Common myeloid progenitor, CD34-positive (primary cell): ENCODE measurements around the gene CRYGS. TPM values are rescaled to one million over a fixed set of nuclear protein-coding genes. Genes with fewer than 3 reads are reported as not detected.

Experiments
- CTCF ChIA-PET: fragments of 350-600 bp; sonication (Branson Sonifier 250); formaldehyde crosslinking; loops from one replicate; lab custom pipeline; 2021; ENCODE audit warnings: antibody characterized with exemption; lab: Charles Lee
- POLR2A ChIA-PET: fragments of 350-600 bp; sonication (Branson Sonifier 250); formaldehyde crosslinking; loops from one replicate; lab custom pipeline; 2021; ENCODE audit warnings: antibody characterized with exemption; lab: Charles Lee
- DNase-seq, 3 donors: peaks; one replicate each; pipeline versions ENCODE4 v3.0.0 to v3.0.0-alpha.2; 2013
- H3K27ac ChIP-seq, 2 experiments: 1 replicate in 1 of 2; 2 replicates in 1 of 2; pipeline ENCODE4 v1.7.0; 2013; ENCODE audit warnings: inconsistent platforms in 2 of 2, low read length in 2 of 2, mild to moderate bottlenecking in 2 of 2, low read depth in 1 of 2, moderate library complexity in 1 of 2; ENCODE audit not compliant: severe bottlenecking in 2 of 2, insufficient read depth in 1 of 2, poor library complexity in 1 of 2
- H3K27me3 ChIP-seq, 5 experiments: replicated peaks in 2 of 5; 1 replicate in 3 of 5; 2 replicates in 2 of 5; pipeline versions ENCODE4 v1.6.1 to v1.7.0; 2013; ENCODE audit warnings: low read length in 4 of 5, mild to moderate bottlenecking in 2 of 5, moderate library complexity in 2 of 5, inconsistent platforms in 1 of 5; ENCODE audit not compliant: insufficient read depth in 5 of 5, control insufficient read depth in 4 of 5
- H3K36me3 ChIP-seq, 4 experiments: 1 replicate in 2 of 4; 2 replicates in 2 of 4; pipeline versions ENCODE4 v1.6.1 to v1.7.0; 2013; ENCODE audit warnings: low read length in 3 of 4, control low read depth in 1 of 4, mild to moderate bottlenecking in 1 of 4; ENCODE audit not compliant: control insufficient read depth in 4 of 4, insufficient read depth in 4 of 4
- H3K4me1 ChIP-seq, 4 experiments: 1 replicate in 3 of 4; 2 replicates in 1 of 4; pipeline versions ENCODE4 v1.6.1 to v1.7.1; 2013; ENCODE audit warnings: low read length in 3 of 4, mild to moderate bottlenecking in 3 of 4, control low read depth in 1 of 4, inconsistent platforms in 1 of 4, moderate library complexity in 1 of 4; ENCODE audit not compliant: control insufficient read depth in 4 of 4, insufficient read depth in 4 of 4; ENCODE audit errors: control extremely low read depth in 1 of 4
- H3K4me3 ChIP-seq, 7 experiments: 1 replicate in 4 of 7; 2 replicates in 3 of 7; pipeline versions ENCODE4 v1.5.1 to v1.7.0; 2013; ENCODE audit warnings: mild to moderate bottlenecking in 7 of 7, low read length in 6 of 7, moderate library complexity in 6 of 7, inconsistent platforms in 2 of 7, low read depth in 2 of 7, control low read depth in 1 of 7; ENCODE audit not compliant: insufficient read depth in 4 of 7, control insufficient read depth in 1 of 7; ENCODE audit errors: extremely low read depth in 1 of 7
- H3K9me3 ChIP-seq, 5 experiments: 1 replicate in 4 of 5; 2 replicates in 1 of 5; pipeline versions ENCODE4 v1.6.1 to v1.7.1; 2013; ENCODE audit warnings: low read length in 4 of 5, mild to moderate bottlenecking in 2 of 5, inconsistent platforms in 1 of 5, low read depth in 1 of 5, moderate library complexity in 1 of 5; ENCODE audit not compliant: control insufficient read depth in 4 of 5, insufficient read depth in 2 of 5; ENCODE audit errors: control extremely low read depth in 1 of 5
- WGBS: methylation state at CpG from one replicate; pipeline ENCODE4 v1.1.5; 2013; ENCODE audit not compliant: insufficient coverage; 5-methylcytosine and 5-hydroxymethylcytosine counted together
- polyA plus RNA-seq: library from polyadenylated mRNA; unstranded; fragments of 120-200 nt; gene quantifications from one replicate; pipeline ENCODE4 v1.2.1, GENCODE V29; 2013

The CRYGS gene
- 1.7 TPM for polyA plus RNA-seq

DNA sequence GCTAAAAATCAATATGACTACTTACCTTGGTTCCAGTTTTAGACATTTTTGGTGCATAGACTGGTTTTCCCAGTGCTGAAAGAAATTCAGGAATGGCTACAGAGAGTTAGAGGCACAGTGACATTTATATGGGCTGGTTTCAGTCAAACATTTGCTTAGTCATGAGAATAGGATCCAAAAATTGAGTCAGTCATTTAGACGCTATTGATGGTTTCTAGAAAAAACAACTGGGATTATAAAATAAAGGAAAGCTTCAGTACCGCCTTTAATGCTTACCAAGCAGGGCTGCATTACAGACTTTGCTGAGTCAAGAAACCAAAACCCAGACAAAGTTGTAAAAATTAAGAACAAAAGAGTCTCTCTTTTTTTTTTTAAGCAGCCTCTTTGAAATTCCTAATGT lies at the start of gene CRYGS:
Gene CRYGS, minus strand, starts transcription at position 100 of the 400 bp plus-strand sequence. Its CDS starts 54 bp downstream, at position 46.
- Histone ChIP-seq H3K27me3 (no peaks in the 10 kb centered on the region), H3K4me3 (no peak within 1 kb of the TSS), H3K27ac (no peak within 1 kb of the TSS), H3K36me3 (peaks cover 3 to 14% (median 9%) of the 10 kb centered on the region in 4 experiments), H3K9me3 (no peaks in the 10 kb centered on the region), H3K4me1 (peaks cover 0 to 14% (median 3%) of the 10 kb centered on the region in 4 experiments)
- no peak for DNase-seq
- CTCF ChIA-PET = interaction anchor here (0.8 to 12.4 kb wide), 5 partner anchors 8 to 564 kb away, joined by 3 to 232 read pairs (median 3); no protein-coding TSS in a partner anchor
- WGBS = 100% methylated on average over 1 of the region's 2 CpGs
- POLR2A ChIA-PET = no interaction called here

DNA sequence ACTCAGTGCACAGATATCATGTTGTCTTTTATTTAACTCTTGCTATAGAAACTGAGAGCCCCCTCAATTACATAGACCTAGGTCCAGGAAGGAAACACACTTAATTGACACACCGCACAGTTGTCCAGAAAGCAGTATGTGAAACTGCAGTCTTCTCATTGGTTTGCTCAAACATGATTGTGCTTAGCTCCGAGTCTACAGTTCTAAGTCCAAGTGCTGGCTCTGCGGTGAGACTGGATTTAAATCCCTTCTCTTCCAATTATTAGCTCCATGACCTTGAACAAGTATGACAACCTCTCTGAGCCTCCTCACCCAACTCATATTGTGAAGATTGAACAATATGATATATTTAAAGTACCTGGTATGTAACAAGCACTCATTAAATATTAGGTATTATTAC lies 49.7 kb upstream of the CRYGS start:
- CTCF ChIA-PET = interaction anchor here (1.2 kb wide), 2 partner anchors 11 to 21 kb away, joined by 3 to 4 read pairs; no protein-coding TSS in a partner anchor
- no peak for DNase-seq
- POLR2A ChIA-PET = no interaction called here
- Histone ChIP-seq H3K36me3 (no peaks in the 10 kb centered on the region), H3K27me3 (no peaks in the 10 kb centered on the region), H3K4me3 (no peak overlapping the region), H3K4me1 (no peaks in the 10 kb centered on the region), H3K27ac (no peak overlapping the region), H3K9me3 (no peaks in the 10 kb centered on the region)
- 92% methylated on average over 2 of the region's 3 CpGs for WGBS

DNA sequence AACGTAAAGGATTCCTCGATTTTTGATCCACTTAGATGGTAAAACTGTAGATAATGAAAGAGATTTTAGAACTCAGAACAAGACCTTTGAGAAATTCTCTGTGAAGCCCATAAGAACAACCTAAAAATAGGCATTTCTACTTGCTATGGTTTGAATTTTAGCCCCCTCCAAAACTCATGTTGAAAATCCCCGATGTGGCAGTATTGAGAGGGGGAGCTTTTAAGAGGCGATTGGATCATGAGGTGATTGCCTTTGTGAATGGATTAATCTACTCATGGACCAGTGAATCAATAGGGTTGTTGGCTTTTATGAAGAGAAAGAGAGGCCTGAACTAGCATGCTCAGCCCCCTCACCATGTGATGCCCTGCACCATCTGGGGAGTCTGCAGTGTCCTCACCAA lies 48.5 kb upstream of the CRYGS start:
- Histone ChIP-seq H3K27me3 (no peaks in the 10 kb centered on the region), H3K27ac (no peak overlapping the region), H3K4me3 (no peak overlapping the region), H3K36me3 (no peaks in the 10 kb centered on the region), H3K9me3 (no peaks in the 10 kb centered on the region), H3K4me1 (no peaks in the 10 kb centered on the region)
- no peak for DNase-seq
- 100% methylated on average over 1 of the region's 4 CpGs for WGBS
- CTCF ChIA-PET = interaction anchor here (1.0 to 4.3 kb wide), 4 partner anchors 10 to 229 kb away, joined by 3 to 24 read pairs (median 6); partner anchors contain the start of gene AHSG
- POLR2A ChIA-PET = no interaction called here

DNA sequence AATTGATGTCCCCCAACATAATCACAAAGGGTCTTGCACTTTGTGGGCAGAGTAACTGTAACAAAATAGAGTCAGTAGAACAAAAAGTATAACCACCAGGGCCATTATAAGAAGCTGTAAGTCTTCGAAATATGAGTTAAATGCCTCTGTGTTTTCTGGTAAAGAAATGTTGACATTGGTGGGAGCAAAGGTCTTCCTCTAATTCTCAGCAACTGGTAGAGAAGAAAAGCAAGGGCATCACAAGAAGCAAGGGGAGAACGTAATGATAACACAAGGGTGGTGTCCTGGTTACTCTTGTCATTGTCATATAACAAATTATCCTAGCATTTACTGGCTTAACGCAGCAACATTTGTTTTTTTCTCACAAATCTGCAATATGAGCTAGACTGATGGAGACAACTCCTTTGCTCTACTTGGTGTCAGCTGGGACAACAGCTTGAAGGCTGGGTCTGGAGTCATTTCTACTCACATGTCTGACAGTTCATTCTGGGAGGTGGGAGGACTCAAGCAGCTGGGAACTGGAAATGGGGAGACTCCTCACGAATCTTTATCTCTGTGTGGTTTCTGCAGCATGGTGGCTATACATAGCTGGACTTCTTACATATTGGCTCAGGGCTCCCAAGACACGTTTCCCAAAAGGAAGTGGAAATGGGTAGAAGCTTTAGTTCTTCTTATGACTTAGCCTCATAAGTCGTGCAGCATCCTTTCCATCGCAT lies 46.6 kb upstream of the CRYGS start:
- 85% methylated on average over 7 of the region's 7 CpGs for WGBS
- Histone ChIP-seq H3K4me3 (no peak overlapping the region), H3K4me1 (no peaks in the 10 kb centered on the region), H3K27ac (no peak overlapping the region), H3K36me3 (peaks cover 0 to 5% (median 2%) of the 10 kb centered on the region in 4 experiments), H3K27me3 (no peaks in the 10 kb centered on the region), H3K9me3 (no peaks in the 10 kb centered on the region)
- POLR2A ChIA-PET = no interaction called here
- CTCF ChIA-PET = interaction anchor here (1.3 to 4.3 kb wide), 5 partner anchors 23 to 236 kb away, joined by 3 to 24 read pairs (median 8); partner anchors contain the start of gene AHSG
- DNase-seq = no peak

DNA sequence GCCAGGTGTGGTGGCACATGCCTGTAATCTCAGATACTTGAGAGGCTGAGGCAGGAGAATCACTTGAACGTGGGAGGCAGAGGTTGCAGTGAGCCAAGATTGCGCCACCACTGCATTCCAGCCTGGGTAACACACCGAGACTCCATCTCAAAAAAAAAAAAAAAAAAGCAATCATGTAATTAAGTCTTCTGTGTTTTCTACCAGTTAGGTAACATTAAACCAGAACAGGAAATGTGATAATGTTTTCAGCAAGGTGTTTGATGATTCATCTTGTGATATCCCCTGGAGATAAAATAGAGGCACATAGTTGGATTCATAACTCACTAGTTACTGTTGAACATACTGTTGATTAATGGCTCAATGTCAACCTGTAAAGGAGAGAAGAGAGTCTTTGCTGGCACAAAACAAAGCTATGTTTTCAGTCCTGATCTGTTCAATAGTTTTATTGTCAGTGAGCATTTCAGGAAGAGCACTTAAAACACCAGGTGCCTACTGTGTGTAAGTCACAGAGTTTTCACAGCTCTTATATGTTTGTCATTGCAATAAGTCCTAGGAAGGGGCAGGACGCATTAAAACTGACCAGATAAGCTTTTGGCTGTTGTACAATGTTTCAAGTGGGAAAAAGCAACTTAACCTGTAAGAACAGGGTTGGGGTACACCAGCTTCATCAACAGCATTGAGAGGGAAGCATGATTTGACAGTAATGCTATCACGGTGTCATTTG lies 45.8 kb upstream of the CRYGS start:
- peak in 1 of 3 donors; percentile 40 for DNase-seq
- ChIA-PET POLR2A (interaction anchor here (0.7 kb wide), 1 partner anchor 38 kb away, joined by 3 read pairs; no protein-coding TSS in a partner anchor), CTCF (interaction anchor here (0.7 to 4.3 kb wide), 5 partner anchors 24 to 237 kb away, joined by 3 to 24 read pairs (median 5); partner anchors contain the start of gene AHSG)
- Histone ChIP-seq H3K27ac (no peak overlapping the region), H3K27me3 (no peaks in the 10 kb centered on the region), H3K36me3 (peaks cover 0 to 13% (median 6%) of the 10 kb centered on the region in 4 experiments), H3K9me3 (no peaks in the 10 kb centered on the region), H3K4me1 (no peaks in the 10 kb centered on the region), H3K4me3 (no peak overlapping the region)
- WGBS = 84% methylated on average over 2 of the region's 5 CpGs

DNA sequence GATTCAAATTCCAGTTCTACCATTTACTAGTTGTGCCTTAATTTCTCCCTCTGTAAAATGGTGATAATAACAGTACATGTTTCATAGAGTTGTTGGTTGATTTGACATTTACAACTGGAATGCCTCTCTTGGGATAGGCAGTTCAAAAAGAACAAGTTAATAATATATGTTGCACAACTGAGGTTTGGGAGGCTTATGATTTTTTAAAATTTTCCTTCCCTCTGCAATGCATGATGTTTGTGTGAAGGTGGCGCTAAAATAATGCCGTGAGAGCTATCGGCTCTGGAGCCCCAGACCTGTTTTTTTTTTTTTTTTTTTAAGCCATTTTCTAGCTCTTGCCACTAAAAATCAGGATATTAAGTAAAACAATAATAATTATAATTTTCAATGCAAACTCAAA lies 44.9 kb upstream of the CRYGS start:
- no peaks in the 10 kb centered on the region for H3K9me3 ChIP-seq
- H3K4me1 ChIP-seq = no peaks in the 10 kb centered on the region
- ChIA-PET POLR2A (interaction anchor here (0.6 to 0.7 kb wide), 2 partner anchors 9 to 37 kb away, joined by 3 to 6 read pairs; no protein-coding TSS in a partner anchor), CTCF (interaction anchor here (1.6 to 4.3 kb wide), 3 partner anchors 25 to 235 kb away, joined by 4 to 24 read pairs (median 15); partner anchors contain the start of gene AHSG)
- no peak overlapping the region for H3K4me3 ChIP-seq
- H3K36me3 ChIP-seq = peaks cover under 1 to 22% (median 13%) of the 10 kb centered on the region in 4 experiments
- no CpG with 5 or more reads among the region's 3 CpGs for WGBS
- no peaks in the 10 kb centered on the region for H3K27me3 ChIP-seq
- H3K27ac ChIP-seq = no peak overlapping the region
- peak; percentile 33 to 64 (median 64) for DNase-seq
